Fibroblast of pulmonary artery (primary cell): Measurements from ENCODE around the gene ECE1.
"Not testable (repeated sequence)": the region's sequence is repeated elsewhere in the genome, so short reads cannot be mapped to it uniquely, and the experiment has no call there.

Experiments used
- DNase-seq: peaks from one replicate; pipeline ENCODE4 v3.0.0-alpha.2; 2010; ENCODE audit warnings: low read depth
- H3K4me3 ChIP-seq: replicated peaks from 2 replicates; pipeline ENCODE4 v1.5.1; 2011; ENCODE audit warnings: low read depth, mild to moderate bottlenecking, control low read depth, low read length, moderate library complexity
- TF ChIP-seq, protein P1 (sequence below): IDR thresholded peaks from 2 replicates; pipeline ENCODE4 v1.5.1; 2011; ENCODE audit warnings: mild to moderate bottlenecking, control low read depth, low read length, inconsistent platforms; ENCODE audit errors: missing control alignments

The ECE1 gene

DNA sequence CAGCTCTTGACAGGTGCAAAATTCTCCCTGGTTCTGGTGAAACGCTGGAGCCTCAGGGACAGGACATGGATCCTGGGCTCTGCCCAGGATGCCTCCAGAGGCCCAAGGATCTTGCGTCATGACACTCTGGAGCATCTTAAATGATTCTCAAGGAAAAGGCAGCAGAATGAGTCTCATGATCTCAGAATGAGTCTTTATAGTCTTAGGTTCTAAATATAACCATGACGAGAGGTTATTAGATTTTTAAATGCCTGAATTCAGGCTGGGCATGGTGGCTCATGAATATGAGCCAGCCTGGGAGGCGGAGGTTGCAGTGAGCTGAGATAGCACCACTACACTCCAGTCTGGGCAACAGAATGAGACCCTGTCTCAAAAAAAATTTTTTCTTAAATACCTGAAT is 55.5 kb downstream of the ECE1 start:
- DNase-seq: no peak
- no peak overlapping the region for H3K4me3 ChIP-seq
- TF ChIP-seq, protein P1, sequence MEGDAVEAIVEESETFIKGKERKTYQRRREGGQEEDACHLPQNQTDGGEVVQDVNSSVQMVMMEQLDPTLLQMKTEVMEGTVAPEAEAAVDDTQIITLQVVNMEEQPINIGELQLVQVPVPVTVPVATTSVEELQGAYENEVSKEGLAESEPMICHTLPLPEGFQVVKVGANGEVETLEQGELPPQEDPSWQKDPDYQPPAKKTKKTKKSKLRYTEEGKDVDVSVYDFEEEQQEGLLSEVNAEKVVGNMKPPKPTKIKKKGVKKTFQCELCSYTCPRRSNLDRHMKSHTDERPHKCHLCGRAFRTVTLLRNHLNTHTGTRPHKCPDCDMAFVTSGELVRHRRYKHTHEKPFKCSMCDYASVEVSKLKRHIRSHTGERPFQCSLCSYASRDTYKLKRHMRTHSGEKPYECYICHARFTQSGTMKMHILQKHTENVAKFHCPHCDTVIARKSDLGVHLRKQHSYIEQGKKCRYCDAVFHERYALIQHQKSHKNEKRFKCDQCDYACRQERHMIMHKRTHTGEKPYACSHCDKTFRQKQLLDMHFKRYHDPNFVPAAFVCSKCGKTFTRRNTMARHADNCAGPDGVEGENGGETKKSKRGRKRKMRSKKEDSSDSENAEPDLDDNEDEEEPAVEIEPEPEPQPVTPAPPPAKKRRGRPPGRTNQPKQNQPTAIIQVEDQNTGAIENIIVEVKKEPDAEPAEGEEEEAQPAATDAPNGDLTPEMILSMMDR: no peak

DNA sequence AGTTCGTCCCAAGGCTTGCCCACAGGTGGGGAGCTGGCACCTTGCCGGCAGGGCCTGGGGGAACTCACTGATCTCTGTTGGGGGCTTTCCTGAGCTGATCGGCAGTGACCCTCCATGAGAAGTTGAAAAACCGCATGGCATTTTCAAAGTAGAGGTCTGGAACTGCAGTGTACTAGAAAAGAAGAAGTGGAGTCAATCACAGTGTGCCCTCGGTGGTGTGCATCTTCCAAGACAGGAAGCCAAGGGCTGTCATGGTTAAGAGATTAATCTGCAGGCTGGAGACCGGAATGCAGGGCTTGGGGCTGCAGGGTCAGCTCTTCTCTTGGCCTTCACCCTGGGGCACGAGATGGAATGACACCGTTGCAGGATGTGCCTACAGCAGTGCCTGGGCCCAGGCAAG is 56.8 kb downstream of the ECE1 start:
- no peak for DNase-seq
- H3K4me3 ChIP-seq: no peak overlapping the region
- TF ChIP-seq, protein P1: no peak

DNA sequence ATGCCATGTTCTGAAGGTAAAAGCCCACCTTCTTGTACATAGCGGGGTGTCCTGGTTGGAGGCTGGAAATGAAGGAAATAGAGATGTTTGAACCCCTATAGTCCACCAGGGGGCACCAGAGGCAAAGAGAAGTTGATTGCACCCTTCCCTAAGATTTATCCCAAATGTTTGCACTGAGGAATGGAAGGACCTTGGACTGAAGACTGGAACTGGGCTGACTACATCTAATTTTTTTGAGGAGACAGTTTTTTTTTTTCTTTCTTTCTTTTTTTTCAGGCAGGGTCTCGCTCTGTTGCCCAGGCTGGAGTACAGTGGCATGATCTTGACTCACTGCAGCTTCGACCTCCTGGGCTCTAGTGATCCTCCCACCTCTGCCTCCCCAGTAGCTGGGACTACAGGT is 58.2 kb downstream of the ECE1 start:
- no peak overlapping the region for H3K4me3 ChIP-seq
- DNase-seq: peak; percentile 77
- TF ChIP-seq, protein P1: peak; percentile 68

DNA sequence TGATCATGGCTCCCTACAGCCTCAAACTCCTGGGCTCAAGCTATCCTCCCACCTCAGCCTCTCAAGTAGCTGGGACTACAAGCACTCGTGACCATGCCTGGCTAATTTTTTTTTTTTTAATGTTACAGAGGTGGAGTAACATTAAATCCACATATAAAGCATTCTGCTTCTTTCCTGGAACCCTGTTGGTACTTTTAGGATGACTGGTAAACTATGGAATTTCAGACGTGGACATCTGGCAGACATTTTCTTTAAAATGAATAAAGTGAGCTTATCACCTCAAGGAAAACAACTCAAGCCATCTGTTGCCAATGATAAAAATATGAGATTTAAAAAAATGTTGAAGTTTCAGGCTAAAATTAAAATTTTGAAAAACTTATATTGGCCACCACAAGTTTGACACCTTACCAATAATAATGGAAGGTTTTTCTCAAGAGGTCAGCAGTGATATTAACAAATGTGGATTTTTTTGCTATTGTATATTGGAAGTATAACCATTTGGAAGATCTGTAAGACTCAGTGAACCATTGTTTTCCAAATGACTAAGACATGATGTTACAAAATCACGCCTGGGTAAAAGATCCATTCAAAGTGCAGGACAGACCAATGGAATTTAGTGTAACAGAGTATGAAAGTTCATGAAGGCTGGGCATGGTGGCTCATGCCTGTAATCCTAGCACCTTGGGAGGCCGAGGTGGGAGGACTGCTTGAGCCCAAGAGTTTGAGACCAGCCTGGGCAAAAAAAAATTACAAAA is 60.8 kb downstream of the ECE1 start:
- DNase-seq: peak; percentile 88
- TF ChIP-seq, protein P1: no peak
- H3K4me3 ChIP-seq: no peak overlapping the region

DNA sequence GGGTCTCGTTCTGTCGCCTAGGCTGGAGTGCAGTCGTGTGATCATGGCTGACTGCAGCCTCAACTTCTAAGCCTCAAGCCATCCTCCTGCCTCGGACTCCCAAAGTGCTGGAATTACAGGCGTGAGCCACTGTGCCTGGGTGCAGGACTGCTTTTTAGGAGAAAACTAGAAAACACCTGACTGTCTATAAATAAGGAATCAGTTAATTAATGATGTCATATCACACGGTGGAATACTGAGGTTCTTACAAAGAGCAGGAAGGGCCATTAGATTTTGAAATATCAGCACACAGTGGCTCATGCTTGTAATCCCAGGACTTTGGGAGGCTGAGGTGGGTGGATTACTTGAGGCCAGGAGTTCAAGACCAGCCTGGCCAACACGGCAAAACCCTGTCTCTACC is 62.0 kb downstream of the ECE1 start:
- not testable (repeated sequence) for H3K4me3 ChIP-seq, DNase-seq

DNA sequence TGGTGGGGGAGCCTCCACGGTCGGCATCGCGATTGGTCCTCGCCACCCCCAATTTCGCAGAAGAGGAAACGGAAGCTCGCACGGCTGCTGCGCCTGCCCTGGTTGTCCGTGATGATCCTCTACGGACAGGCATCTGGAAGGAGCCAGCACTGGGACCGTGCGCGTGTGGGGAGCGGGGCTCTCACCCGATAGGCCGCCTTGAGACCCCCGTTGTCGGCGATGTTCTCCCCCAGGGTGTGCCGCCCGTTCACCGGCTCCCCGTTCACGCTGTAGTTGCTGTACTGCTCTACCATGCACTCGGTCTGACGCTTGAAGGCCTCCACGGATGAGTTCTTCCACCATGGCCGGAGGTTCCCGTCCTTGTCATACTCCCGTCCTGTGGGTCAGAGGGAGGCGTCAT is 65.2 kb downstream of the ECE1 start:
- H3K4me3 ChIP-seq: no peak overlapping the region
- DNase-seq: no peak
- TF ChIP-seq, protein P1: no peak

DNA sequence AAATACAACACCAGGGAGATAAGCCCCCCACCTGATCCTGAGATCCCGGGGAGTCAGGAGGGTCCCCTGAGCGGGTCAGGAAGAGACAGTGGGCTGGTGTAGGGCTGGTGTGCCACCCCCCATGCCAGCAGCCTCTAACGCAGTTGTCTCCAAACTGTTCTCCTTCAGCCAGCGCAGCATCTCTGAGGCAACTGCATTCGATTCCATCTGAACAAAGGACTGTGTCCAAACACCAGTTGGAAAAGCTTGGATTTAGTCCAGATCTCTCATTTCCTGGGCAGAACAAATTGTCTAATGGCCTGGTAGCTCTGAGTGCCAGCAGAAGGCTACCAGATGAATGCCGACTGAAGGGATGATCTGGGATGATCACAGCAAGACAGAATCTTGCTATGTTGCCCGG is 69.4 kb downstream of the ECE1 start:
- H3K4me3 ChIP-seq: no peak overlapping the region
- DNase-seq: peak; percentile 50
- TF ChIP-seq, protein P1: no peak
